ENCODE data around the gene PHF12. TPM values are rescaled to one million over a fixed set of nuclear protein-coding genes. Genes with fewer than 3 reads are reported as not detected.

The PHF12 gene
- total RNA-seq, 1 experiment from 2014 or later: 35.7 TPM

DNA sequence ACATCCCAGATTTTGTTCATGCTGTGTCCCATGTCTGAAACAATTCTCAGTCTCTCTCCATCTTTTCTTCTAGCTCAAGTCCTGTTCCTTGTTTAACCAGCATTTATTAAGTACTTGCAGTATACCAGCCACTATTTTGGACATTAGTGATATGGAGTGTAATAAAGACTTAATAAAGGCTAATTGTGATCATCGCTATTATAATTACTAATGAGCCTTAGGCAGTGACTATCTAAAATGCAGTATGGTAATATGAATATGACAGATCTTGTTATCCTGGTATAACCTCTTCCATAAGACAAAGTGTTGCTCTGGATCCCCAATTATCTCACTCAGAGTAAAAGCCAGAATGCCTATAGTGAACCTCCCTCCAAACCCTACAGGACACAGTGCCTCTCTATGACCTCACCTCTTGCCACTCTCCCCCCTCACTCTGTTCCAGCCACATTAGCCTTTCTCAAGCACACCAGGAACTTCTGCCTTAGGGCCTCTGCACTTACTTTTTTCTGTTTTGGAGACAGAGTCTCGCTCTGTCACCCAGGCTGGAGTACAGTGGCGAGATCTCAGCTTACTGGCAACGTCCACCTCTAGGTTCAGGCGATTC is 52.0 kb downstream of the PHF12 start:
- Histone ChIP-seq H3K4me2 (ENCODE audit: low read length) (no peak overlapping the region), H3K79me2 (ENCODE audit: insufficient read depth, low read length) (peaks cover 25% of the 10 kb centered on the region), H3K9me2 (ENCODE audit: insufficient read depth) (no peaks in the 10 kb centered on the region), H3K27me3 (ENCODE audit: insufficient read depth, low read length) (no peaks in the 10 kb centered on the region), H4K20me1 (ENCODE audit: insufficient read depth) (no peaks in the 10 kb centered on the region), H3K4me1 (ENCODE audit: control insufficient read depth in 1 of 2, insufficient read depth in 2 of 2, low read length in 2 of 2) (peaks cover 24 to 42% of the 10 kb centered on the region in 2 experiments; a peak in 3 of 4 replicates), H3K4me3 (replicated peaks in 1 of 2; ENCODE audit: low read depth in 1 of 2, low read length in 2 of 2) (no peak overlapping the region), H2AFZ (ENCODE audit: low read depth, low read length, poor library complexity, severe bottlenecking) (no peak overlapping the region), H3K9me3 (ENCODE audit: control insufficient read depth in 1 of 2, insufficient read depth in 1 of 2, low read depth in 1 of 2, low read length in 2 of 2) (no peaks in the 10 kb centered on the region), H3K27ac (ENCODE audit: low read depth, low read length) (no peak overlapping the region), H3K36me3 (ENCODE audit: control insufficient read depth in 1 of 2, insufficient read depth in 2 of 2, low read length in 2 of 2) (0 out of 4 replicates have a peak, but pooled peaks cover 0 to 6% of the 10 kb centered on the region in 2 experiments), H3K9ac (ENCODE audit: low read length) (no peak overlapping the region)
- DNase-seq (ENCODE audit: low read depth, low spot score): no peak
- BruUV-seq (replicated peaks): no TSS peak
- CTCF ChIA-PET: interaction anchor here (1.2 to 1.9 kb wide), 4 partner anchors 136 to 173 kb away, joined by 3 to 7 read pairs (median 5); partner anchors contain the start of gene TLCD1
- TF ChIP-seq SIN3A (IDR thresholded peaks at IDR 0.05; ENCODE audit: low read depth) (no peak), YY1 (IDR thresholded peaks at IDR 0.05; ENCODE audit: extremely low read depth, insufficient replicate concordance, low read depth, low read length) (no peak), CEBPB (IDR thresholded peaks at IDR 0.05; ENCODE audit: low read depth) (no peak), ZNF274 (IDR thresholded peaks at IDR 0.05; ENCODE audit: low read depth, low read length) (no peak), CBX3 (IDR thresholded peaks at IDR 0.05; ENCODE audit: low read depth) (no peak), EZH2phosphoT487 (IDR thresholded peaks at IDR 0.05; ENCODE audit: borderline replicate concordance) (no peak), POLR2A (IDR thresholded peaks at IDR 0.05; ENCODE audit: borderline replicate concordance, extremely low read depth, insufficient read depth, insufficient read length) (no peak), FOSL1 (IDR thresholded peaks at IDR 0.05; ENCODE audit: low read depth) (no peak)
- TF ChIP-seq, protein P1, sequence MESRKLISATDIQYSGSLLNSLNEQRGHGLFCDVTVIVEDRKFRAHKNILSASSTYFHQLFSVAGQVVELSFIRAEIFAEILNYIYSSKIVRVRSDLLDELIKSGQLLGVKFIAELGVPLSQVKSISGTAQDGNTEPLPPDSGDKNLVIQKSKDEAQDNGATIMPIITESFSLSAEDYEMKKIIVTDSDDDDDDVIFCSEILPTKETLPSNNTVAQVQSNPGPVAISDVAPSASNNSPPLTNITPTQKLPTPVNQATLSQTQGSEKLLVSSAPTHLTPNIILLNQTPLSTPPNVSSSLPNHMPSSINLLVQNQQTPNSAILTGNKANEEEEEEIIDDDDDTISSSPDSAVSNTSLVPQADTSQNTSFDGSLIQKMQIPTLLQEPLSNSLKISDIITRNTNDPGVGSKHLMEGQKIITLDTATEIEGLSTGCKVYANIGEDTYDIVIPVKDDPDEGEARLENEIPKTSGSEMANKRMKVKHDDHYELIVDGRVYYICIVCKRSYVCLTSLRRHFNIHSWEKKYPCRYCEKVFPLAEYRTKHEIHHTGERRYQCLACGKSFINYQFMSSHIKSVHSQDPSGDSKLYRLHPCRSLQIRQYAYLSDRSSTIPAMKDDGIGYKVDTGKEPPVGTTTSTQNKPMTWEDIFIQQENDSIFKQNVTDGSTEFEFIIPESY (IDR thresholded peaks at IDR 0.05; ENCODE audit: extremely low read depth, insufficient replicate concordance, low read length): no peak
- TF ChIP-seq, protein P2, sequence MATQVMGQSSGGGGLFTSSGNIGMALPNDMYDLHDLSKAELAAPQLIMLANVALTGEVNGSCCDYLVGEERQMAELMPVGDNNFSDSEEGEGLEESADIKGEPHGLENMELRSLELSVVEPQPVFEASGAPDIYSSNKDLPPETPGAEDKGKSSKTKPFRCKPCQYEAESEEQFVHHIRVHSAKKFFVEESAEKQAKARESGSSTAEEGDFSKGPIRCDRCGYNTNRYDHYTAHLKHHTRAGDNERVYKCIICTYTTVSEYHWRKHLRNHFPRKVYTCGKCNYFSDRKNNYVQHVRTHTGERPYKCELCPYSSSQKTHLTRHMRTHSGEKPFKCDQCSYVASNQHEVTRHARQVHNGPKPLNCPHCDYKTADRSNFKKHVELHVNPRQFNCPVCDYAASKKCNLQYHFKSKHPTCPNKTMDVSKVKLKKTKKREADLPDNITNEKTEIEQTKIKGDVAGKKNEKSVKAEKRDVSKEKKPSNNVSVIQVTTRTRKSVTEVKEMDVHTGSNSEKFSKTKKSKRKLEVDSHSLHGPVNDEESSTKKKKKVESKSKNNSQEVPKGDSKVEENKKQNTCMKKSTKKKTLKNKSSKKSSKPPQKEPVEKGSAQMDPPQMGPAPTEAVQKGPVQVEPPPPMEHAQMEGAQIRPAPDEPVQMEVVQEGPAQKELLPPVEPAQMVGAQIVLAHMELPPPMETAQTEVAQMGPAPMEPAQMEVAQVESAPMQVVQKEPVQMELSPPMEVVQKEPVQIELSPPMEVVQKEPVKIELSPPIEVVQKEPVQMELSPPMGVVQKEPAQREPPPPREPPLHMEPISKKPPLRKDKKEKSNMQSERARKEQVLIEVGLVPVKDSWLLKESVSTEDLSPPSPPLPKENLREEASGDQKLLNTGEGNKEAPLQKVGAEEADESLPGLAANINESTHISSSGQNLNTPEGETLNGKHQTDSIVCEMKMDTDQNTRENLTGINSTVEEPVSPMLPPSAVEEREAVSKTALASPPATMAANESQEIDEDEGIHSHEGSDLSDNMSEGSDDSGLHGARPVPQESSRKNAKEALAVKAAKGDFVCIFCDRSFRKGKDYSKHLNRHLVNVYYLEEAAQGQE (IDR thresholded peaks at IDR 0.05; ENCODE audit: low read depth): no peak
- TF ChIP-seq, protein P3, sequence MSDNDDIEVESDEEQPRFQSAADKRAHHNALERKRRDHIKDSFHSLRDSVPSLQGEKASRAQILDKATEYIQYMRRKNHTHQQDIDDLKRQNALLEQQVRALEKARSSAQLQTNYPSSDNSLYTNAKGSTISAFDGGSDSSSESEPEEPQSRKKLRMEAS (IDR thresholded peaks at IDR 0.05): no peak
- TF ChIP-seq, protein P4, sequence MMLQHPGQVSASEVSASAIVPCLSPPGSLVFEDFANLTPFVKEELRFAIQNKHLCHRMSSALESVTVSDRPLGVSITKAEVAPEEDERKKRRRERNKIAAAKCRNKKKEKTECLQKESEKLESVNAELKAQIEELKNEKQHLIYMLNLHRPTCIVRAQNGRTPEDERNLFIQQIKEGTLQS (IDR thresholded peaks at IDR 0.05): no peak
- RAD21 ChIA-PET (ENCODE audit: low non-redundant PET in 1 of 2, low total read pairs in 2 of 2, uncharacterized antibody in 2 of 2, unreplicated experiment in 2 of 2): no interaction called here
- POLR2A ChIA-PET: interaction anchor here (1.8 to 2.0 kb wide), 2 partner anchors 52 to 173 kb away, joined by 4 to 5 read pairs; partner anchors contain the start of genes PHF12 and TLCD1
- ATAC-seq: no peak
- intact Hi-C loops (cut with micrococcal nuclease): no loop called here
